Endothelial cell of hepatic sinusoid (primary cell): ENCODE measurements around the gene SIT1.

ENCODE experiments used
- in situ Hi-C: cut with HindIII; loops from 2 replicates; pipeline ENCODE4 v1.10.0; 2017; ENCODE audit warnings: low sequenced_read_pairs

Gene SIT1

GRCh38 chr9:35609001-35609819, 41.5 kb downstream of the SIT1 start:
- in situ Hi-C loops: no loop called here

- in situ Hi-C loops: no loop called here
Measured at GRCh38 chr9:35608221-35608620, 42.5 kb downstream of the SIT1 start.

GRCh38 chr9:35606726-35607125, 44.0 kb downstream of the SIT1 start:
- in situ Hi-C loops: no loop called here

DNA sequence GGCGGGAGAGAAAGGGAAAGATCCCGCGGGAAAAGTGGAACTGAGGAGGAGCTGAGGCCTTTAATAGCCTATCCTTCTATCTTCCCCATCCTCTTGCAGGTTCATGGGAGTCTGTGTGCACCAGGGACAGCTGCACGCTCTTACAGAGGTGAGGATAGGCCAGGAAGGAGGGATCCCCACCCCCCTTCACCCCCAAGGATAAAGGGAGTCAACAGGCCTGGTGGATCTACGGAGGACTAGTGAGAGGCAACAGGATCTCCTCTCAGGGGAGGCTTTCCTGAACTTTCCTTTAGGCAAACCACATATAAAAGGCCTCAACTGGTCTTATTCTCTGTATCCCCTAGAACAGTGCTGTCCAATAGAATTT, 44.6 kb downstream of the SIT1 start:
- in situ Hi-C loops: no loop called here

GRCh38 chr9:35605351-35606137, 45.2 kb downstream of the SIT1 start:
- in situ Hi-C loops: no loop called here

- in situ Hi-C loops: no loop called here
Measured at GRCh38 chr9:35604578-35605350, 46.0 kb downstream of the SIT1 start, which contains the start of gene TESK1. Gene TESK1 (plus strand): TSS chr9:35605262. CDS start chr9:35605620, 358 bp downstream.

DNA sequence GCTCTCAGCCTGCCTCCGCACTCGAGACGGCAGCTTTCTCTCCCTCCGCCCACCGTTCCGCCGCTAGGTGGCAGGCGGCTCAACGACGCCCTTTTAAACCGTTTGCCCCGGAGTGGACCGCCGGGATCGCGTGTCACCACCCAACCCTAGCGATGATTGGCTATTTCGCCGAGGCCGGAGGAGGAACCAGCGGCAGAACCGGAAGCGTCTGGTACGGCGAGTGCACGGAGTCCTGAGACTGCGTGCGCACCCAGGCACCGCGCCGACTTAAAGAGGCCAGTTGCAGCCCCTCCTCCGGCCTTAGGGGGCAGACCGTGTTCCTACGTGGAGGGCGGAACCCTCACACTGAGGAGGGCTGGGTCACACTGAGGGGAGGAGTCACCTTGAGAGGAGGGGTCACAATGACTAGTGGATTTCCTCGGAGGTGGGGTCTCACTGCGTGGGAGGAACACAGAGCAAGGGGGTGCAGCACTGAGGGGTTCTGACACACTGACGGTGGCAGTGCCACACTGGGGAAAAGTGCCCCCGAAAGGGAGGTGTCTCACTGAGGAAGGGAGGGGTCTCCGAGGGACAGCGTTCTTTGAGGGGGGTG, 46.6 kb downstream of the SIT1 start:
- in situ Hi-C loops: no loop called here

DNA sequence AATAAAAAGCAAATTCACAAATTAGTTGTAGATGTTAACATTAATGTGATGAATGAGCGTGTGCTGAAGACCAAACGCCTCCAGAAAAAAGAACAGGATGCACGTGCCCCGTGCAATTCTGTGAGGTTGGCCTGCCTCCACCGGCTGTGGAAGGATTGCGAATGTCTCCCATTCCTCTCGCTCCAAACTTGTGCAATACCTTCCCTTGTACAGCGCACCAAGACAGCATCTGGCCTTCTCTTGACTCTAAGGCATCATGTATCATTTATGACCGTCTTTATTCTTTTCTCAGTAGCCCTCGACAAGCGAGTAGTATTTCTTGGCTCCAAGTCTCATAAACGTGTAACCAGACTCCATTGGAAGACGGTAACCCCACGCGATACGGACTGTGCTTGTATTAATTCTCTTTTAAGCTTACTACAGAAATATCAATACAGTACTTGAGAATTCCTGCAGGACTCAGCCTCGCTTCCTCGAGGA, 47.2 kb downstream of the SIT1 start:
- in situ Hi-C loops: no loop called here

DNA sequence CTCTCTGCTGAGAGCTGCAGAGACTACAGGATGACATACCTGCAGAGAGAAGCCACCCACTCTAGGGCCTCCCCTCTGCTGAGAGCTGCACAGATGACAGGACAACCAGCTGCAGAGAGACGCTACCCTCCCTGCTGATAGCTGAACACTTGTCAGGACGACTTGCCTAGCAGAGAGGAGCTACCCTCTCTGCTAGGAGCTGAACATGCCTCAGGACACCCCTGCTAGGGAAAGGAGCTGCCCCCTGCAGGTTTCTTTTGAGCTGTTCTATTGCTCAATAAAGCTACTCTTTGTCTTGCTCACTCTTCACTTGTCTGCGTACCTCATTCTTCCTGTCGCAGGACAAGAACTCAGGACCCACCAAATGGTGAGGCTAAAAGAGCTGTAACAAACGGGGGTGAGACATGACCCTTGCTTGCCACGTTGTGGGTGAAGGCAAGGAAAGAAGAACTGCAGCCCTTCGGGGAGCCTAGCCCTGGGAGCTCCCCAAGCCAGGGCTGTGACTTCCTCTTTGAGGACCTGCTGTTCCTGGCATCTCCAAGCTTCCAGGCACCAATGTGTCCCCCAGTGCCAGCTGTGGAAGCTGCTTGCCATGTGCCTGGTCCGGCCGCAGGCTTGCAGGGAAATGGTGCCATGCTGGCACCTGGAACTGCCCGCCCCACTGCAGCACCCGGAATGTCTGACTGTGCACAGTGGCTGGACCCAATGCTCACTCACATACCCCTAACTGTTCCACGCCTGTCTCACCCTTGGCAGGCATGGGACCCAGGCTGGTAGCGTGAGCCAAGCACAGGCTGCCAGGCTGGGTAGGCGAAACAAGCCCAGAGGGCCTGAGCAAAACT, 50.7 kb downstream of the SIT1 start:
- in situ Hi-C loops: no loop called here
